Neuronal stem cell (in vitro differentiated cells): Measurements from ENCODE around the gene SYT4.

Experiments
- DNase-seq: peaks from one replicate; pipeline ENCODE4 v3.0.0-alpha.2; 2013; ENCODE audit warnings: low spot score
- H2AFZ ChIP-seq: one replicate; pipeline ENCODE4 v1.6.1; 2013; ENCODE audit warnings: mild to moderate bottlenecking, low read length, inconsistent platforms
- H2AK5ac ChIP-seq: 2 replicates; pipeline ENCODE4 v1.6.1; 2013; ENCODE audit warnings: low read depth, mild to moderate bottlenecking, inconsistent platforms, low read length, moderate library complexity, mixed read lengths
- H2BK120ac ChIP-seq: 2 replicates; pipeline ENCODE4 v1.6.1; 2013; ENCODE audit warnings: low read depth, mild to moderate bottlenecking, inconsistent platforms, low read length, moderate library complexity, mixed read lengths
- H2BK12ac ChIP-seq: one replicate; pipeline ENCODE4 v1.6.1; 2013; ENCODE audit warnings: low read length, inconsistent platforms
- H2BK15ac ChIP-seq: 2 replicates; pipeline ENCODE4 v1.6.1; 2013; ENCODE audit warnings: mild to moderate bottlenecking, low read length, inconsistent platforms, mixed read lengths
- H2BK5ac ChIP-seq: one replicate; pipeline ENCODE4 v1.6.1; 2013; ENCODE audit warnings: inconsistent platforms, mild to moderate bottlenecking, low read length, moderate library complexity
- H3K14ac ChIP-seq: one replicate; pipeline ENCODE4 v1.6.1; 2013; ENCODE audit warnings: low read length, inconsistent platforms
- H3K18ac ChIP-seq: 2 replicates; pipeline ENCODE4 v1.6.1; 2013; ENCODE audit warnings: low read length, inconsistent platforms
- H3K23ac ChIP-seq: 2 replicates; pipeline ENCODE4 v1.6.1; 2013; ENCODE audit warnings: low read depth, mild to moderate bottlenecking, mixed read lengths, low read length, inconsistent platforms; ENCODE audit not compliant: poor library complexity
- H3K27ac ChIP-seq: replicated peaks from 3 replicates; pipeline ENCODE4 v1.5.1; 2013; ENCODE audit warnings: low read length, inconsistent platforms
- H3K27me3 ChIP-seq, 3 experiments: 2 replicates each; pipeline ENCODE4 v1.6.1; 2013; ENCODE audit warnings: low read length in 3 of 3, mild to moderate bottlenecking in 2 of 3, inconsistent platforms in 1 of 3, low read depth in 1 of 3, mixed read lengths in 1 of 3, moderate library complexity in 1 of 3; ENCODE audit not compliant: control insufficient read depth in 3 of 3, insufficient read depth in 3 of 3
- H3K36me3 ChIP-seq, 2 donors: replicated peaks in 1 of 2; 2 replicates each; pipeline ENCODE4 v1.6.1; 2013; ENCODE audit warnings: low read length in 2 of 2; ENCODE audit not compliant: control insufficient read depth in 2 of 2, insufficient read depth in 2 of 2
- H3K4ac ChIP-seq: 2 replicates; pipeline ENCODE4 v1.6.1; 2013; ENCODE audit warnings: inconsistent platforms, mild to moderate bottlenecking, low read length, moderate library complexity
- H3K4me1 ChIP-seq, 2 donors: 1 replicate in 1 of 2; 2 replicates in 1 of 2; pipeline ENCODE4 v1.6.1; 2013; ENCODE audit warnings: low read length in 2 of 2, low read depth in 1 of 2; ENCODE audit not compliant: control insufficient read depth in 2 of 2, insufficient read depth in 1 of 2
- H3K4me2 ChIP-seq: one replicate; pipeline ENCODE4 v1.6.1; 2013; ENCODE audit warnings: mild to moderate bottlenecking, low read length, inconsistent platforms; ENCODE audit not compliant: insufficient read depth, poor library complexity, severe bottlenecking
- H3K4me3 ChIP-seq, 2 donors: 2 replicates each; pipeline ENCODE4 v1.5.1; 2013; ENCODE audit warnings: low read length in 2 of 2, mild to moderate bottlenecking in 2 of 2, inconsistent platforms in 1 of 2, moderate library complexity in 1 of 2
- H3K79me1 ChIP-seq: one replicate; pipeline ENCODE4 v1.6.1; 2013; ENCODE audit warnings: low read depth, mild to moderate bottlenecking, inconsistent platforms, low read length, moderate library complexity
- H3K9ac ChIP-seq: one replicate; pipeline ENCODE4 v1.6.1; 2013; ENCODE audit warnings: mild to moderate bottlenecking, low read depth, low read length, inconsistent platforms; ENCODE audit not compliant: poor library complexity
- H3K9me3 ChIP-seq, 2 donors: replicated peaks in 1 of 2; 2 replicates each; pipeline versions ENCODE3 to v1.6.1; 2013; ENCODE audit warnings: low read length in 2 of 2, mild to moderate bottlenecking in 2 of 2, inconsistent platforms in 1 of 2, low read depth in 1 of 2, mixed read lengths in 1 of 2, moderate library complexity in 1 of 2; ENCODE audit not compliant: control insufficient read depth in 2 of 2, insufficient read depth in 1 of 2
- H4K8ac ChIP-seq: one replicate; pipeline ENCODE4 v1.6.1; 2013; ENCODE audit warnings: low read depth, mild to moderate bottlenecking, inconsistent platforms, low read length, moderate library complexity
- H4K91ac ChIP-seq: one replicate; pipeline ENCODE4 v1.6.1; 2013; ENCODE audit warnings: low read length, low read depth, mild to moderate bottlenecking, inconsistent platforms; ENCODE audit not compliant: poor library complexity
- WGBS, 2 donors: extraction: QIAGEN DNeasy Blood & Tissue Kit; methylation state at CpG; one replicate each; pipeline ENCODE4 v1.1.7; 2013; ENCODE audit warnings: missing lambda C conversion rate in 2 of 2, mixed read lengths in 1 of 2; ENCODE audit not compliant: insufficient read length in 2 of 2, insufficient replicate concordance in 1 of 2; ENCODE audit errors: extremely low coverage in 2 of 2; 5-methylcytosine and 5-hydroxymethylcytosine counted together

SYT4 gene

DNA sequence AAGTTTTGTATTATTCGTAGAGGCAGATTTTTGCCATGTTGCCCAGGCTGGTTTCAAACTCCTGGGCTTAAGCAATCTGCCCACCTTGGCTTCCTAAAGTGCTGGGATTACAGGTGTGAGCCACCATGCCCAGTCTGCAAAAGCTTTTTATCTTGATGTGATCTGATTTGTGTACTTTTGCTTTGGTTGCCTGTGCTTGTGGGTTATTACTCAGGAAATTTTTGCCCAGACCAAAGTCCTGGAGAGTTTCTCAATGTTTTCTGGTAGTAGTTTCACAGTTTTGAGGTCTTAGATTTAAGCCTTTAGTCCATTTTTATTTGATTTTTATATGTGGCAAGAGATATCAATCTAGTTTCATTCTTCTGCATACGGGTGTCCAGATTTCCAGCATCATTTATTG, 42.4 kb downstream of the SYT4 start:
- no peak overlapping the region for H2BK15ac ChIP-seq
- no peak overlapping the region for H3K4me3 ChIP-seq
- H3K14ac ChIP-seq: no peak overlapping the region
- H3K79me1 ChIP-seq: peaks cover 1% of the 10 kb centered on the region
- H3K9ac ChIP-seq: no peak overlapping the region
- H3K4me1 ChIP-seq: no peaks in the 10 kb centered on the region
- H2BK5ac ChIP-seq: no peak overlapping the region
- no peak overlapping the region for H4K8ac ChIP-seq
- WGBS, 2 donors: no CpG with 5 or more reads among the region's 2 CpGs
- no peak overlapping the region for H3K4ac ChIP-seq
- no peak overlapping the region for H4K91ac ChIP-seq
- no peak overlapping the region for H2AK5ac ChIP-seq
- no peak for DNase-seq
- no peak overlapping the region for H3K18ac ChIP-seq
- no peaks in the 10 kb centered on the region for H3K36me3 ChIP-seq
- no peak overlapping the region for H3K4me2 ChIP-seq
- H2BK12ac ChIP-seq: no peak overlapping the region
- H2BK120ac ChIP-seq: no peak overlapping the region
- no peak overlapping the region for H3K23ac ChIP-seq
- H3K27me3 ChIP-seq: no peaks in the 10 kb centered on the region
- no peak overlapping the region for H3K27ac ChIP-seq
- H3K9me3 ChIP-seq: no peaks in the 10 kb centered on the region
- no peak overlapping the region for H2AFZ ChIP-seq

DNA sequence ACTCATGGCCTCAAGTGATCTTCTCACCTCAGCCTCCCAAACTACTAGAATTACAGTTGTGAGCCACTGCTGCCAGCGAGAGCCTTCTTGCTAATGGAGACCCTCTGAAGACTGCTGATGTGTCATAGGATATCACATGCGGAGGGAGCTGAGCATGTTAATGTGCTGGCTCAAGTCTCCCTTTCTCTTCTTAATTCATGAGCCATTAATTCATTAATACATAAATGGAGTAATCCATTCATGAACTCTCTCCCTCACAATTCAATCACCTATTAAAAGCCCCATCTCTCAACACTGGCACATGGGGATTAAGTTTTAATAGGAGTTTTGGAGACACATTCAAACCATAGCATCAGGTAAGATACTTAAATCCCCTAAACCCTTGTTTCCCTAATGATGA, 54.8 kb downstream of the SYT4 start:
- no peak overlapping the region for H4K8ac ChIP-seq
- no peaks in the 10 kb centered on the region for H3K27me3 ChIP-seq
- WGBS, 2 donors: no CpG with 5 or more reads among the region's 2 CpGs
- H3K27ac ChIP-seq: no peak overlapping the region
- no peak overlapping the region for H3K23ac ChIP-seq
- H3K4ac ChIP-seq: no peak overlapping the region
- no peak overlapping the region for H3K4me3 ChIP-seq
- no peak overlapping the region for H3K9ac ChIP-seq
- no peaks in the 10 kb centered on the region for H3K36me3 ChIP-seq
- H2BK120ac ChIP-seq: no peak overlapping the region
- H2AK5ac ChIP-seq: no peak overlapping the region
- H3K14ac ChIP-seq: no peak overlapping the region
- H3K18ac ChIP-seq: no peak overlapping the region
- no peaks in the 10 kb centered on the region for H3K79me1 ChIP-seq
- no peaks in the 10 kb centered on the region for H3K4me1 ChIP-seq
- H2AFZ ChIP-seq: no peak overlapping the region
- no peak overlapping the region for H2BK12ac ChIP-seq
- no peak overlapping the region for H3K4me2 ChIP-seq
- no peak overlapping the region for H4K91ac ChIP-seq
- H2BK5ac ChIP-seq: no peak overlapping the region
- DNase-seq: no peak
- no peaks in the 10 kb centered on the region for H3K9me3 ChIP-seq
- no peak overlapping the region for H2BK15ac ChIP-seq

DNA sequence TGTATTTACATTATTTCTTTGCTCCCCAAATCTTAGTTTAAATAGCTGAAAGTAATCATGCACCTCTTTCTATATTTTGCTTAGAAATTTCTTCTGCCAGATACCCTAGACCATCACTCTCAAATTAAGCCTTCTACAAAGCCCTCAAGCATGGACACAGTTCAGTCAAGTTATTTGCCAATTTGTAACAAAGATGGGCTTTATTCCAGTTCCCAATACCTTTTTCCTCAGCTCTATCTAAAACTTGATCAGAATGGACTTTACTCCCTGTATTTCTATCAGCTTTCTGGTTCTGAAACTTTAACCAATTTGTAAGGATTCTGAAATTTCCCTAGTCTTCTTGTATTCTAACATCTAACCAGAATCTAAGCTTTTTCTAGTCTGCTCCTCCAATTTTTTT, 56.6 kb downstream of the SYT4 start:
- Histone ChIP-seq H2BK15ac (no peak overlapping the region), H2AFZ (no peak overlapping the region), H4K91ac (no peak overlapping the region), H3K23ac (no peak overlapping the region), H3K14ac (no peak overlapping the region), H2AK5ac (no peak overlapping the region), H3K9me3 (no peaks in the 10 kb centered on the region), H3K9ac (no peak overlapping the region), H3K4me3 (no peak overlapping the region), H2BK120ac (no peak overlapping the region), H3K4ac (no peak overlapping the region), H3K27me3 (no peaks in the 10 kb centered on the region), H3K4me1 (no peaks in the 10 kb centered on the region), H3K79me1 (no peaks in the 10 kb centered on the region), H3K36me3 (no peaks in the 10 kb centered on the region), H3K18ac (no peak overlapping the region), H2BK5ac (no peak overlapping the region), H4K8ac (no peak overlapping the region), H3K4me2 (no peak overlapping the region), H3K27ac (no peak overlapping the region), H2BK12ac (no peak overlapping the region)
- no peak for DNase-seq
